Measurements from ENCODE around the gene CFAP299.

CFAP299 gene

DNA sequence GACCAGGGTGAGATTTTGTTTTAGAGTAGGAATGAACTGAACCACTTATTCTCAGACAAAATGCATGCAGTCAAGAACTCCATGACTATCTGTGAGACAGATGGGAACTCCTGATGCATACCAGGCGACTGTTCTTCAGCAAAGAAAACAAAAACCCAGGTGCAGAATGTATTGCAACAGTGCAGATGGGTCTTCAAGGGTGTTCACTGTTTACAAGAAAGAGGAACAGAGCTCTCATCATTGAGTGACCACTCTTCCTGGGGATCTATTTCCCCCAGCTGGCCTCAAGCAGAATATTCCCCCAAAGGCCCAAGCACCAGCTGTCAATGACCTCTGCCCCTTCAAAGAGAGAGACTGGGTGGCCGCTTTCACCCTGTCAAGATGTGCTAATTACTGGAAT is 655.3 kb downstream of the CFAP299 start:
- Histone ChIP-seq H3K4me3 (ENCODE audit: low read depth, low read length, poor library complexity, severe bottlenecking) (no peak overlapping the region), H3K4me1 (ENCODE audit: insufficient read depth, low read length, severe bottlenecking) (peaks cover 47% of the 10 kb centered on the region), H3K9ac (ENCODE audit: low read length) (peak overlapping the region; percentile 60), H4K20me1 (ENCODE audit: insufficient read depth, low read length) (no peaks in the 10 kb centered on the region), H3K79me2 (ENCODE audit: insufficient read depth, low read length) (no peaks in the 10 kb centered on the region), H3K9me3 (ENCODE audit: low read length) (peaks cover 6% of the 10 kb centered on the region; the same call in 1 of the 2 replicates), H3K9me2 (ENCODE audit: low read depth, low read length) (no peaks in the 10 kb centered on the region), H3K4me2 (ENCODE audit: low read length) (peak overlapping the region; percentile 49), H3K27me3 (ENCODE audit: insufficient read depth, low read length) (no peaks in the 10 kb centered on the region), H2AFZ (ENCODE audit: low read length) (no peak overlapping the region), H3K27ac (ENCODE audit: low read depth, low read length, poor library complexity, severe bottlenecking) (peak overlapping the region; percentile 96), H3K36me3 (ENCODE audit: insufficient read depth, low read length) (no peaks in the 10 kb centered on the region), H3F3A (ENCODE audit: insufficient read depth, low read length) (no peaks in the 10 kb centered on the region)
- no peak for TF ChIP-seq EZH2 (IDR thresholded peaks at IDR 0.05; ENCODE audit: borderline replicate concordance, low read length)
- TF ChIP-seq, protein P1, sequence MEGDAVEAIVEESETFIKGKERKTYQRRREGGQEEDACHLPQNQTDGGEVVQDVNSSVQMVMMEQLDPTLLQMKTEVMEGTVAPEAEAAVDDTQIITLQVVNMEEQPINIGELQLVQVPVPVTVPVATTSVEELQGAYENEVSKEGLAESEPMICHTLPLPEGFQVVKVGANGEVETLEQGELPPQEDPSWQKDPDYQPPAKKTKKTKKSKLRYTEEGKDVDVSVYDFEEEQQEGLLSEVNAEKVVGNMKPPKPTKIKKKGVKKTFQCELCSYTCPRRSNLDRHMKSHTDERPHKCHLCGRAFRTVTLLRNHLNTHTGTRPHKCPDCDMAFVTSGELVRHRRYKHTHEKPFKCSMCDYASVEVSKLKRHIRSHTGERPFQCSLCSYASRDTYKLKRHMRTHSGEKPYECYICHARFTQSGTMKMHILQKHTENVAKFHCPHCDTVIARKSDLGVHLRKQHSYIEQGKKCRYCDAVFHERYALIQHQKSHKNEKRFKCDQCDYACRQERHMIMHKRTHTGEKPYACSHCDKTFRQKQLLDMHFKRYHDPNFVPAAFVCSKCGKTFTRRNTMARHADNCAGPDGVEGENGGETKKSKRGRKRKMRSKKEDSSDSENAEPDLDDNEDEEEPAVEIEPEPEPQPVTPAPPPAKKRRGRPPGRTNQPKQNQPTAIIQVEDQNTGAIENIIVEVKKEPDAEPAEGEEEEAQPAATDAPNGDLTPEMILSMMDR (IDR thresholded peaks at IDR 0.05; ENCODE audit: low read length), result peak; percentile 33; the same call in 1 of the 2 replicates

DNA sequence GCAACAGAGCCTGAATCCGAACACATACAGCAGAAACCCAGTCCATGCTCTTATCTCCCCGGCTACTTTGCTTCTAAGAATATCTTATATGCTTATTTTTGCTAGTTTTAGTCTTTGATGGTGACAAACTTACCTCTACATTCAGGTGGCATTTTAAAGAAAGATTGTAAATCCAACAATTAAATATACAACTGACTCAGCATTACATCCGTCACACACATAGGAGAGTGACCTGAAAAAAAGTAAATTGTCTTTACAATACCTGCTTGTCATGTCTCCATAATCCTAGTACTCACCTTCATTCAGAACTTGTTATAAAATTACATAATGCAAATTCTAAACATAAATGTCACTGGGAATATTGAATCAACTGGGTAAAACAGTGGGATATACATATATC is 664.4 kb downstream of the CFAP299 start:
- Histone ChIP-seq H3K4me2 (ENCODE audit: low read length) (no peak overlapping the region), H3F3A (ENCODE audit: insufficient read depth, low read length) (no peaks in the 10 kb centered on the region), H3K9me3 (ENCODE audit: low read length) (peaks cover 11% of the 10 kb centered on the region; the same call in 1 of the 2 replicates), H3K4me3 (ENCODE audit: low read depth, low read length, poor library complexity, severe bottlenecking) (no peak overlapping the region), H3K36me3 (ENCODE audit: insufficient read depth, low read length) (peaks cover 40% of the 10 kb centered on the region), H4K20me1 (ENCODE audit: insufficient read depth, low read length) (no peaks in the 10 kb centered on the region), H3K27me3 (ENCODE audit: insufficient read depth, low read length) (no peaks in the 10 kb centered on the region), H2AFZ (ENCODE audit: low read length) (no peak overlapping the region), H3K79me2 (ENCODE audit: insufficient read depth, low read length) (no peaks in the 10 kb centered on the region), H3K9ac (ENCODE audit: low read length) (no peak overlapping the region), H3K9me2 (ENCODE audit: low read depth, low read length) (no peaks in the 10 kb centered on the region), H3K27ac (ENCODE audit: low read depth, low read length, poor library complexity, severe bottlenecking) (no peak overlapping the region), H3K4me1 (ENCODE audit: insufficient read depth, low read length, severe bottlenecking) (peaks cover 26% of the 10 kb centered on the region)
- TF ChIP-seq, protein P1 (IDR thresholded peaks at IDR 0.05; ENCODE audit: low read length), result no peak
- TF ChIP-seq EZH2 (IDR thresholded peaks at IDR 0.05; ENCODE audit: borderline replicate concordance, low read length), result no peak

DNA sequence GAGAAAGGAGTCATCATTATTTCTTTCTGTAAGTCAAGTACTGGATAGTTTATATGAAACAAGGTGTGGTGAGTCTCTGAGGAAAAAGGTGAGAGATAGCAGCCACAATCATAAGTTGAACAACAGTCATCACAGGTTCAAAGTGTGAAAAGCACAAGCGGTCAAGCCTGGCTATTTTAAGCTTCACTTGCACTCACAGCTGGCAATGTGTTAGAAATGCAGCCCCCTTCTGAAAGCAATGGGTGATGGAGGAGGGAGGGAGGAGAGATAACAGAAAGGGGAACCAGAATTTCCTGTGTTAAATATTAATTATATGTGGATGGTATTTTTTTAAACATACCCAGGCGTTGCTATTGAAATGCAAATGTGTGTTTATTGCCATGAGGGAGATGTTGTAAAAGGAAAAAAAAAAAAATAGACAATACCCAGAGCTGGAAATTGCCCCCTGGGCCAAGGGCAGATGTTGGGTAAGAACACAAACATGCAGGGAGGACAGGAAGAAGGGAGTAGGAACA is 668.1 kb downstream of the CFAP299 start:
- peaks cover 4% of the 10 kb centered on the region; the same call in 1 of the 2 replicates for H3K9me3 ChIP-seq (ENCODE audit: low read length)
- TF ChIP-seq, protein P1 (IDR thresholded peaks at IDR 0.05; ENCODE audit: low read length), result no peak
- TF ChIP-seq EZH2 (IDR thresholded peaks at IDR 0.05; ENCODE audit: borderline replicate concordance, low read length), result no peak
- no peak overlapping the region for H3K4me3 ChIP-seq (ENCODE audit: low read depth, low read length, poor library complexity, severe bottlenecking)
- H3K36me3 ChIP-seq (ENCODE audit: insufficient read depth, low read length), result peaks cover 25% of the 10 kb centered on the region
- peak overlapping the region; percentile 96 for H3K27ac ChIP-seq (ENCODE audit: low read depth, low read length, poor library complexity, severe bottlenecking)
- no peaks in the 10 kb centered on the region for H3K79me2 ChIP-seq (ENCODE audit: insufficient read depth, low read length)
- H3K9ac ChIP-seq (ENCODE audit: low read length), result peak overlapping the region; percentile 52
- peak overlapping the region; percentile 61 for H3K4me2 ChIP-seq (ENCODE audit: low read length)
- no peaks in the 10 kb centered on the region for H3K9me2 ChIP-seq (ENCODE audit: low read depth, low read length)
- H3K4me1 ChIP-seq (ENCODE audit: insufficient read depth, low read length, severe bottlenecking), result peaks cover 26% of the 10 kb centered on the region
- H3F3A ChIP-seq (ENCODE audit: insufficient read depth, low read length), result 0 out of 2 replicates have a peak, but pooled peaks cover 3% of the 10 kb centered on the region
- H4K20me1 ChIP-seq (ENCODE audit: insufficient read depth, low read length), result no peaks in the 10 kb centered on the region
- H2AFZ ChIP-seq (ENCODE audit: low read length), result no peak overlapping the region; the same call in 1 of the 2 replicates
- no peaks in the 10 kb centered on the region for H3K27me3 ChIP-seq (ENCODE audit: insufficient read depth, low read length)
